Hypothalamus (tissue), 51 donors: ENCODE results near the gene MS4A14.
"Not testable (repeated sequence)": the region's sequence is repeated elsewhere in the genome, so short reads cannot be mapped to it uniquely, and the experiment has no call there.

Source experiments
- DNase-seq, 51 donors: peaks; one replicate each; lab custom pipeline; 2025; lab: John Stamatoyannopoulos, UW

Gene MS4A14

GRCh38 chr11:60389279-60389910 is 6.9 kb upstream of the MS4A14 start:
- DNase-seq: no peak

- no peak for DNase-seq
Measured at GRCh38 chr11:60390419-60390818, 5.8 kb upstream of the MS4A14 start.

GRCh38 chr11:60392361-60392760 is 3.9 kb upstream of the MS4A14 start:
- DNase-seq: no peak

- DNase-seq: no peak
Measured at GRCh38 chr11:60393016-60393415, 3.2 kb upstream of the MS4A14 start.

GRCh38 chr11:60394666-60395380 is 1.4 kb upstream of the MS4A14 start:
- no peak for DNase-seq

- no peak for DNase-seq
Measured at GRCh38 chr11:60396799-60397198, 540 bp downstream of the MS4A14 start.

- DNase-seq: no peak
Measured at GRCh38 chr11:60420015-60420414, 23.8 kb downstream of the MS4A14 start.

GRCh38 chr11:60422609-60423008 is 26.4 kb downstream of the MS4A14 start:
- no peak for DNase-seq

- DNase-seq: no peak
Measured at GRCh38 chr11:60428517-60428916, 32.3 kb downstream of the MS4A14 start.

- no peak for DNase-seq
Measured at GRCh38 chr11:60429272-60429671, 33.0 kb downstream of the MS4A14 start, which contains the start of gene MS4A5. Gene MS4A5 (plus strand): TSS chr11:60429572. CDS start chr11:60429675, 103 bp downstream.

GRCh38 chr11:60431251-60431650 is 35.0 kb downstream of the MS4A14 start:
- no peak for DNase-seq

- DNase-seq: no peak
Measured at GRCh38 chr11:60433401-60433800, 37.1 kb downstream of the MS4A14 start.

GRCh38 chr11:60447070-60447469 is 50.8 kb downstream of the MS4A14 start:
- DNase-seq: no peak

- DNase-seq: no peak
Measured at GRCh38 chr11:60447846-60448245, 51.6 kb downstream of the MS4A14 start.

GRCh38 chr11:60451185-60451584 is 54.9 kb downstream of the MS4A14 start:
- DNase-seq: not testable (repeated sequence)

- DNase-seq: no peak
Measured at GRCh38 chr11:60454212-60454611, 58.0 kb downstream of the MS4A14 start.

GRCh38 chr11:60455531-60456042 is 59.3 kb downstream of the MS4A14 start, which contains the start of gene MS4A1:
Gene MS4A1 (plus strand): TSS chr11:60455847. CDS start chr11:60462375, 6,528 bp downstream.
- no peak for DNase-seq

GRCh38 chr11:60457576-60457975 is 61.3 kb downstream of the MS4A14 start:
- DNase-seq: no peak

- DNase-seq: no peak
Measured at GRCh38 chr11:60459345-60459744, 63.1 kb downstream of the MS4A14 start.
